ENCODE measurements around the gene ARHGAP23. TPM values are rescaled to one million over a fixed set of nuclear protein-coding genes. Genes with fewer than 3 reads are reported as not detected.
A peak's percentile ranks its signal among the peaks of the same experiment; 100 is the strongest.

Gene ARHGAP23
- total RNA-seq, 4 donors from 2014 or later: 22.7 to 70.9 (median 30.1) TPM

DNA sequence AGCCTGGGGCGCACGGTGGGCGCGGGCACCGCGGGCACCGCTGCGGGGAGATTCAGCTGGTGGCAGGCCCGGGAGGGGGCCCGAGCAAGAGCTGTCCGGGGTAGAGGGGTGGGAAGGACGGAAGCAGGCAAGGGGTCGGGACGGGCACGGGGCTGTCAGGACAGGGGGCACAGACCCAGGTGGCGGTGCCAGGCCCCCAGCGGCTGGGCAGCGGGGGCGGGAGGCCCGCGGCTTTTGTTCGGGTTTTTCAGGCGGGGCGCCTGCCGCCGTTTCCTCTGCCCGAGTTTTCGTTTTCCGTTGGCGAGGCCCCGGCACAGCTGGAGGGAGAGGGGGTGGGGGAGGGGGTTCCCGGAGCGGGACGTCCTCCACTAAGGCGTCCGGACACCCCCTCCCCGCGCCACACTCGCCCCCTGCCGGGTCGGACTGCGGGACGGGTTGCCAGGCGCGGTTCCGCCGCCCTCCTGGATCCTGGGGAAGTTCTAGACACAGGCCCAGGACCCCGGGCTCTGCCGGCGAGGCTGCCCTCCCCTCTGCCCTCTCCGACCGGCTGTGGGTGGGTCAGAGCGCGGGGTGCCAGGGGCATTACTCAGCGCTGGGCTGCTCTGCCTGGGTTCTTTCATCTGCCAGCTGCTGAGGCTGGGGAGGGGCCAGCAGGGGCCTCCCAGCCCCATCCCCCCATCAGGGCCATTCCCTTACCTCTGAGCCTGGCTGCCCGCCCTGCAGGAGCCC lies 543 bp downstream of the ARHGAP23 start:
- TF ChIP-seq, protein P1, sequence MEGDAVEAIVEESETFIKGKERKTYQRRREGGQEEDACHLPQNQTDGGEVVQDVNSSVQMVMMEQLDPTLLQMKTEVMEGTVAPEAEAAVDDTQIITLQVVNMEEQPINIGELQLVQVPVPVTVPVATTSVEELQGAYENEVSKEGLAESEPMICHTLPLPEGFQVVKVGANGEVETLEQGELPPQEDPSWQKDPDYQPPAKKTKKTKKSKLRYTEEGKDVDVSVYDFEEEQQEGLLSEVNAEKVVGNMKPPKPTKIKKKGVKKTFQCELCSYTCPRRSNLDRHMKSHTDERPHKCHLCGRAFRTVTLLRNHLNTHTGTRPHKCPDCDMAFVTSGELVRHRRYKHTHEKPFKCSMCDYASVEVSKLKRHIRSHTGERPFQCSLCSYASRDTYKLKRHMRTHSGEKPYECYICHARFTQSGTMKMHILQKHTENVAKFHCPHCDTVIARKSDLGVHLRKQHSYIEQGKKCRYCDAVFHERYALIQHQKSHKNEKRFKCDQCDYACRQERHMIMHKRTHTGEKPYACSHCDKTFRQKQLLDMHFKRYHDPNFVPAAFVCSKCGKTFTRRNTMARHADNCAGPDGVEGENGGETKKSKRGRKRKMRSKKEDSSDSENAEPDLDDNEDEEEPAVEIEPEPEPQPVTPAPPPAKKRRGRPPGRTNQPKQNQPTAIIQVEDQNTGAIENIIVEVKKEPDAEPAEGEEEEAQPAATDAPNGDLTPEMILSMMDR (IDR thresholded peaks at IDR 0.05): no peak
- DNase-seq (ENCODE audit: low spot score): peak; percentile 47
- peak; percentile 71 for ATAC-seq (ENCODE audit: low FRiP score)

DNA sequence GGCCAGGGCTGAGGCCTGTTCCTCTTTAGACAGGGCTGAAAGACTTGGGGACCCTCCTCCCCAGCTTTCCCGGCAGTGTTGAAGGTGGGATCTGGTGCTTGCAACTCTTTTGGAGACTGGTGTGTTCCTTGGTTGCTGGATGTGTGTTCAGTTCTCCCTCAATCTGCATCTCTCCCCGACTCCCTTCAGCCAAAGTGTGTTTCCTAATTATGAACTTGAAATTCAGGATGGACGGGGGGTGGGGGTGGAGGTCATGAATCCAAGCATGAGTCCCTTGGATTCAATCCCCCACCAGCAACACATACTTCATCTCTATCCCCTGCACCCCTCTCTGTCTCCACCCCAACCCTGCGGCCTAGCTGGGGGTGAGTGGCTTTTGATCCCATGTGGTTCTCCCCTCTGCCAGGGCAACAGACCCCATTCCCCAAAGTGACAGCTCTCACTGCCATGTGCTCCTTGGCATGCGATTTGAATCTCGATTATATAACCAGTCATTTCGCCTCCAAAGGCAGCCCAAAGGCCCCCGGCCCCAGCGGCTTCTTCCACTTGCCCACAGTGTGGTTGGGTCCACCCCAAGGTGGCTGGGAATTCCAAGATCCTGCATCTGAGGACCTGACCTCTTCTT lies 1.3 kb downstream of the ARHGAP23 start:
- DNase-seq (ENCODE audit: low spot score) (no peak), ATAC-seq (ENCODE audit: low FRiP score) (no peak)
- TF ChIP-seq, protein P1 (IDR thresholded peaks at IDR 0.05): no peak

DNA sequence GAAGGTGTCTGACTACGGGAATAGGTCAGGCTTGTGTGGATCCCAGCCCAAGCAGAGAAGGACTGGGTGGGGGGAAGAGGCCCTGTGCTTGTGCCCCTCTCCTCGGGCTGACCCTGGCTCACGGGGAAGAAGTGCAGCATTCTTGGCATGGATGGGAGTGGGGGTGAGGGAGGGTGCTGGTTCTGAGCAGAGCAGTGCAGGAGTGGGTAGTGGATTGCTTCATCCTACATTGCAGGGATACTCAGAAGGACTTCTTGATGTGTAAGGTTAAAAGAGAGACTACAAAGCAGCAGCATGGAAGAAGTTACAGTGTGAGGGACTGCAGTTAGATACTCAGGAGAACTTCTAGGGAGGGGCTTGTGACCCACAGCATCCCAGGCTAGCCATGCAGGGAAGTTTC lies 2.1 kb downstream of the ARHGAP23 start:
- peak; percentile 57 for ATAC-seq (ENCODE audit: low FRiP score)
- TF ChIP-seq, protein P1 (IDR thresholded peaks at IDR 0.05): no peak
- DNase-seq (ENCODE audit: low spot score): no peak

DNA sequence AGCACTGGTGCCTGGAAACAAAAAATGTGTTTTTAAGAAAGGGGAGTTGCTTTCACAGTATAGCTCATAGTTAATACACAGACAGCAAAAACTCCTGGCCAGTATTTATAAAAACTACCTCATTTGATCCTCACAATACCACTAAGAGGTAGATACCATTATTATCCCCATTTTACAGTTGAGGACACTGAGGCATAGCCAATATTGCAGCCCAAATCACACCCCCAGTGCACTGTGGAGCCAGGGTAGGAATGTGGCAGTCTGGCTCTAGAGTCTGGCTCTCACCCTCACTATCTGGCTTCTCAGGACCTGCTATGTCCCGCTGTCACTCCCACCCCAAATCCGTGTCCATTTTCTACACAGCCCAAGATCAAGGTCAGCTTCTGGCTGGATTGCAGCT lies 2.6 kb downstream of the ARHGAP23 start:
- TF ChIP-seq, protein P1 (IDR thresholded peaks at IDR 0.05): no peak
- ATAC-seq (ENCODE audit: low FRiP score) (no peak), DNase-seq (ENCODE audit: low spot score) (no peak)

DNA sequence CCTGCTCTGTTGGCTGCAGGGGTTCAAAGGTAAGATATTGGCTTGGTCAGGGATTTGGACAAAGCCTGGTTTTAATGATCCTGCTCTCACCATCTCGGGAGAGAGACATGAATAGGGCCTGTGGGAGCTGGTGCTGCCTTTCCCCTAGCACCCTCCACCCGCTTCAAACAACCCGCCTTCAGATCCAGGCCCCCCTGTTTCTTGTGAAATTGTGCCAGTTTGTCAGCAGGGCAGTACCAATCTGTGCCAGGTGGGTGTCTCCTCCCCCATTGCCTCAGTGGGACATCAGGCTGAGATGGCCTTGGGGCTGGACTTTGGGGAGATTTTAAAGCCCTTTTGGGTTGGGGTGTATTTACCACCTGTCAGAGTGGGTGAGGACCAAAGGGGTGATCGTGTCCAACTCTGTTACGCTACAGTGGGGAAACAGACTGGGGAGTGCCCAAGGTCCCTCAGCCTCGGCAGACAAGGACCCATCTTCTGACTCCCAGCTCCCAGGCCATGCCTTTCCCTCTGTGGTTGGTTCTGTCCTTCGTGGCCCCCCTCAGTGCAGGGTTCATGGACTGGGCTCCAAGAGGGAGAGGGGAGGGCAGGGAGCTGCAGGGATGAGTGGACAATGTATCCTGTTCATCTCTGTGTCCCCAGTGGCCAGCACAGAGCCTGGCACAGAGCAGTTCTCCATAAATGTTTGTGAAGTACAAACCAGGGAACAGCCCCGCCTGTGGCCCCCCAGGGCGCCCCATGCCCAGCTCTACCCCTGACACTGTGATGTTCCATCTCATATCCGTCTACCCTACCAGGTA lies 3.3 kb downstream of the ARHGAP23 start:
- TF ChIP-seq, protein P1 (IDR thresholded peaks at IDR 0.05): no peak
- DNase-seq (ENCODE audit: low spot score): no peak
- ATAC-seq (ENCODE audit: low FRiP score): no peak

DNA sequence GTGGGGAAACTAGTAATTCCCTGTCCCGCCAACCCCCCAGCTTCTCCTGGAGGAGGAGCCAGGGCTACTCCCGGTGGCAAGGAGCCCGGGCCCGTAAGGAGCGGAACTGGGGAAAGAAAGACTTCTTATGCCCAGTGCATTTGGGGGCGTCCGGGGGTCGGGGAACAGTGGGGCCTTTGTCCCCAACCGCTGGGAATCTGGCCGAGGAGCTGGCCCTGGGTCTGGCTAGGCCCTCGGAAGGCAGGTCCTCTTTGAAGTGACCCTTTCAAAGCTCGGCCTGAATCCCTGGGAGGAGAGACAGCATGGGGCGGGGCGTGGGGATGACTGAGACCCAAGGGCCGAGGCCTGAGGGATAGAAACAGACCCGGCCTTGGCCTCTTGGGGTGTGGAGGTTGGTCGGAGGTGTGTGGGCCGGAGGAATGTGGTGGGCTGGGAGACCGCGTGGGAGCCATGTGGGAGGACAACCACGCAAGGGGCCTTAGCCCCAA lies 6.0 kb downstream of the ARHGAP23 start:
- TF ChIP-seq, protein P1 (IDR thresholded peaks at IDR 0.05): no peak
- DNase-seq (ENCODE audit: low spot score) (no peak), ATAC-seq (ENCODE audit: low FRiP score) (no peak)

Data from omental fat pad (tissue), 4 donors.